Liver (tissue), 9 donors: ENCODE results near the gene SLC39A12. TPM values are rescaled to one million over a fixed set of nuclear protein-coding genes. Genes with fewer than 3 reads are reported as not detected.

Source experiments
- DNase-seq: peaks from one replicate; pipeline ENCODE4 v3.0.0-alpha.2; 2017; ENCODE audit warnings: low spot score
- H3K27ac ChIP-seq, 2 donors: one replicate each; pipeline ENCODE4 v1.7.0; 2013; ENCODE audit warnings: inconsistent platforms in 2 of 2, low read length in 2 of 2, control low read depth in 1 of 2, low read depth in 1 of 2, mild to moderate bottlenecking in 1 of 2
- H3K27me3 ChIP-seq, 4 donors: one replicate each; pipeline versions ENCODE4 v1.6.1 to v1.7.0; 2013; ENCODE audit warnings: low read length in 3 of 4, inconsistent platforms in 1 of 4, mild to moderate bottlenecking in 1 of 4, moderate library complexity in 1 of 4; ENCODE audit not compliant: control insufficient read depth in 4 of 4, insufficient read depth in 4 of 4
- H3K36me3 ChIP-seq, 4 donors: one replicate each; pipeline versions ENCODE4 v1.6.1 to v1.7.0; 2013; ENCODE audit warnings: low read length in 3 of 4, mild to moderate bottlenecking in 3 of 4, low read depth in 1 of 4, moderate library complexity in 1 of 4; ENCODE audit not compliant: control insufficient read depth in 4 of 4, insufficient read depth in 3 of 4
- H3K4me1 ChIP-seq, 4 donors: one replicate each; pipeline versions ENCODE4 v1.6.1 to v1.7.0; 2013; ENCODE audit warnings: low read length in 3 of 4, mild to moderate bottlenecking in 3 of 4, moderate library complexity in 1 of 4; ENCODE audit not compliant: control insufficient read depth in 4 of 4, insufficient read depth in 4 of 4
- H3K4me3 ChIP-seq, 3 donors: one replicate each; pipeline versions ENCODE4 v1.6.1 to v1.7.0; 2013; ENCODE audit warnings: low read length in 3 of 3, control low read depth in 1 of 3, low read depth in 1 of 3, mild to moderate bottlenecking in 1 of 3
- H3K9ac ChIP-seq, 2 donors: one replicate each; pipeline ENCODE4 v1.7.0; 2013; ENCODE audit warnings: low read length in 2 of 2, mild to moderate bottlenecking in 2 of 2, moderate library complexity in 2 of 2, control low read depth in 1 of 2, low read depth in 1 of 2
- H3K9me3 ChIP-seq, 4 donors: one replicate each; pipeline versions ENCODE4 v1.6.1 to v1.7.0; 2013; ENCODE audit warnings: low read length in 3 of 4; ENCODE audit not compliant: control insufficient read depth in 4 of 4
- EGR1 ChIP-seq, 2 donors: IDR thresholded peaks; 2 replicates each; pipeline ENCODE4 v1.6.1; 2016 to 2018; ENCODE audit warnings: antibody characterized with exemption in 2 of 2, low read depth in 2 of 2
- FOXA1 ChIP-seq: IDR thresholded peaks from 2 replicates; pipeline ENCODE4 v1.6.1; 2016; ENCODE audit warnings: antibody characterized with exemption
- FOXA2 ChIP-seq: IDR thresholded peaks from 2 replicates; pipeline ENCODE4 v1.6.1; 2016; ENCODE audit warnings: antibody characterized with exemption
- GABPA ChIP-seq, 2 donors: IDR thresholded peaks in 1 of 2; conservative IDR thresholded peaks in 1 of 2; 2 replicates each; pipeline ENCODE4 v1.6.1; 2016; ENCODE audit warnings: antibody characterized with exemption in 2 of 2, mild to moderate bottlenecking in 1 of 2, moderate library complexity in 1 of 2
- HNF4G ChIP-seq: IDR thresholded peaks from 2 replicates; pipeline ENCODE4 v1.6.1; 2016; ENCODE audit warnings: antibody characterized with exemption
- JUND ChIP-seq, 2 donors: IDR thresholded peaks; 2 replicates each; pipeline ENCODE4 v1.6.1; 2016; ENCODE audit warnings: antibody characterized with exemption in 2 of 2
- NR2F2 ChIP-seq: IDR thresholded peaks from 2 replicates; pipeline ENCODE4 v1.6.1; 2016; ENCODE audit warnings: antibody characterized with exemption
- RAD21 ChIP-seq, 2 donors: IDR thresholded peaks; 2 replicates each; pipeline ENCODE4 v1.6.1; 2016; ENCODE audit warnings: antibody characterized with exemption in 2 of 2, mild to moderate bottlenecking in 2 of 2
- RXRA ChIP-seq, 2 donors: IDR thresholded peaks; 2 replicates each; pipeline ENCODE4 v1.6.1; 2017 to 2018; ENCODE audit warnings: antibody characterized with exemption in 2 of 2, mild to moderate bottlenecking in 1 of 2
- SP1 ChIP-seq: IDR thresholded peaks from 2 replicates; pipeline ENCODE4 v1.6.1; 2018; ENCODE audit warnings: antibody characterized with exemption, mild to moderate bottlenecking
- TAF1 ChIP-seq: conservative IDR thresholded peaks from 2 replicates; pipeline ENCODE4 v1.6.1; 2016; ENCODE audit warnings: antibody characterized with exemption, mild to moderate bottlenecking
- YY1 ChIP-seq: IDR thresholded peaks from 2 replicates; pipeline ENCODE4 v1.6.1; 2016; ENCODE audit warnings: antibody characterized with exemption, mild to moderate bottlenecking
- WGBS: extraction: QIAGEN DNeasy Blood & Tissue Kit; methylation state at CpG from one replicate; pipeline ENCODE4 v1.1.7; 2013; 5-methylcytosine and 5-hydroxymethylcytosine counted together
- polyA plus RNA-seq, 2 donors: library from polyadenylated mRNA; stranded (reverse) in 1 of 2; unstranded in 1 of 2; fragments of 200-250 nt in 1 of 2; fragments of >200 nt in 1 of 2; fragmentation: Nextera tagmentation in 1 of 2; extraction: Ambion mirVana in 1 of 2; gene quantifications; one replicate each; pipeline versions ENCODE4 v1.2.1 to v1.2.3, GENCODE V29; 2013 to 2015
- total RNA-seq, 2 donors: library from RNA; depleted of rRNA; stranded (reverse); fragments of >200 nt; gene quantifications; one replicate each; pipeline ENCODE4 v1.2.3, GENCODE V29; 2014
- TF ChIP-seq, protein P1 (sequence below): IDR thresholded peaks from 2 replicates; pipeline ENCODE4 v1.6.1; 2016; ENCODE audit warnings: antibody characterized with exemption
- TF ChIP-seq, protein P2 (sequence below): IDR thresholded peaks from 2 replicates; pipeline ENCODE4 v1.6.1; 2016; ENCODE audit warnings: antibody characterized with exemption, mild to moderate bottlenecking
- TF ChIP-seq, protein P3 (sequence below): IDR thresholded peaks from 2 replicates; pipeline ENCODE4 v1.6.1; 2016; ENCODE audit warnings: antibody characterized with exemption
- TF ChIP-seq, protein P4 (sequence below): fragments of 150-350 bp; IDR thresholded peaks from 2 replicates; pipeline ENCODE4 v1.5.1; 2017; ENCODE audit warnings: improper control_type of control experiment, low read depth, low read length; ENCODE audit not compliant: missing input control
- TF ChIP-seq, protein P5 (sequence below): IDR thresholded peaks from 2 replicates; pipeline ENCODE4 v1.6.1; 2016; ENCODE audit warnings: antibody characterized with exemption
- donor health status: healthy.
- donor health status: healthy.
- donor health status: healthy.
- donor health status: healthy.
- donor health status: healthy.

The SLC39A12 gene
- total and polyA plus RNA-seq, 4 donors: 0.05 to 0.08 TPM; not detected in 2

DNA sequence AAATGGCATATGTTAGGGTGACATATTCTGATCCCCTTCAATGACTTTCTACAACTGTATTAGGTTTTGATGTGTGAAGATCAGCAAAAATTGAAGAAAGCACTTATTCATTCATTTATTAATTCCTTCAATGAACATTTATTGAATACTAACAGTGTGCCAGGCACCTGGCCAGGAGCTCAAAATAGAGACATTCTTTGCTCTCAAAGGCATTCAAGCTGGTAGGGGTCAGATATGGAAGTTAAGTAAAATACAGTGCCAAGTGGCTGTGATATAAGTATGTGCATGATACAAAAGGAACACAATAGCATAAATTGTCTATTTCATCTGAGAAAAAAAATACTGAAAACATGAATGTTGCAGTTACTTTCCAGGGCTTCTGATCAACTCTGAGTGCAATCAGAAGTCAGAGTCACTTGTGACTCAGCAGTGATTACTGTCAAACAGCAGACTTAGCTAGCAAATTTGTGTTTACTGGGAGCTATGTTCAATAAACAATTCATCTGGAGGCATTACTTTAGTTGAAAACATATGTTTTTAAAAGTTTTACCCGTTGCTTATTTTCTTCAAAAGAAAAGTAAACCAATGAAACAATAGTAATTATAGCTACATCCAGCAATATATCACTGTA, 128.1 kb downstream of the SLC39A12 start:
- Histone ChIP-seq H3K9ac (no peak overlapping the region), H3K36me3 (no peaks in the 10 kb centered on the region), H3K4me3 (no peak overlapping the region), H3K4me1 (no peaks in the 10 kb centered on the region), H3K27me3 (peaks cover 0 to 2% (median 0%) of the 10 kb centered on the region in 4 donors), H3K9me3 (peaks cover 0 to 1% (median 0%) of the 10 kb centered on the region in 4 donors), H3K27ac (no peak overlapping the region)
- TF ChIP-seq RXRA (IDR thresholded peaks at IDR 0.05) (no peak), FOXA2 (no peak), EGR1 (IDR thresholded peaks at IDR 0.05; ENCODE audit: low read depth in 2 of 2) (no peak)
- TF ChIP-seq, protein P1, sequence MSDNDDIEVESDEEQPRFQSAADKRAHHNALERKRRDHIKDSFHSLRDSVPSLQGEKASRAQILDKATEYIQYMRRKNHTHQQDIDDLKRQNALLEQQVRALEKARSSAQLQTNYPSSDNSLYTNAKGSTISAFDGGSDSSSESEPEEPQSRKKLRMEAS: no peak
- TF ChIP-seq, protein P2, sequence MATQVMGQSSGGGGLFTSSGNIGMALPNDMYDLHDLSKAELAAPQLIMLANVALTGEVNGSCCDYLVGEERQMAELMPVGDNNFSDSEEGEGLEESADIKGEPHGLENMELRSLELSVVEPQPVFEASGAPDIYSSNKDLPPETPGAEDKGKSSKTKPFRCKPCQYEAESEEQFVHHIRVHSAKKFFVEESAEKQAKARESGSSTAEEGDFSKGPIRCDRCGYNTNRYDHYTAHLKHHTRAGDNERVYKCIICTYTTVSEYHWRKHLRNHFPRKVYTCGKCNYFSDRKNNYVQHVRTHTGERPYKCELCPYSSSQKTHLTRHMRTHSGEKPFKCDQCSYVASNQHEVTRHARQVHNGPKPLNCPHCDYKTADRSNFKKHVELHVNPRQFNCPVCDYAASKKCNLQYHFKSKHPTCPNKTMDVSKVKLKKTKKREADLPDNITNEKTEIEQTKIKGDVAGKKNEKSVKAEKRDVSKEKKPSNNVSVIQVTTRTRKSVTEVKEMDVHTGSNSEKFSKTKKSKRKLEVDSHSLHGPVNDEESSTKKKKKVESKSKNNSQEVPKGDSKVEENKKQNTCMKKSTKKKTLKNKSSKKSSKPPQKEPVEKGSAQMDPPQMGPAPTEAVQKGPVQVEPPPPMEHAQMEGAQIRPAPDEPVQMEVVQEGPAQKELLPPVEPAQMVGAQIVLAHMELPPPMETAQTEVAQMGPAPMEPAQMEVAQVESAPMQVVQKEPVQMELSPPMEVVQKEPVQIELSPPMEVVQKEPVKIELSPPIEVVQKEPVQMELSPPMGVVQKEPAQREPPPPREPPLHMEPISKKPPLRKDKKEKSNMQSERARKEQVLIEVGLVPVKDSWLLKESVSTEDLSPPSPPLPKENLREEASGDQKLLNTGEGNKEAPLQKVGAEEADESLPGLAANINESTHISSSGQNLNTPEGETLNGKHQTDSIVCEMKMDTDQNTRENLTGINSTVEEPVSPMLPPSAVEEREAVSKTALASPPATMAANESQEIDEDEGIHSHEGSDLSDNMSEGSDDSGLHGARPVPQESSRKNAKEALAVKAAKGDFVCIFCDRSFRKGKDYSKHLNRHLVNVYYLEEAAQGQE: no peak
- WGBS: 79% methylated on average over 1 of the region's 1 CpG
- no peak for DNase-seq

DNA sequence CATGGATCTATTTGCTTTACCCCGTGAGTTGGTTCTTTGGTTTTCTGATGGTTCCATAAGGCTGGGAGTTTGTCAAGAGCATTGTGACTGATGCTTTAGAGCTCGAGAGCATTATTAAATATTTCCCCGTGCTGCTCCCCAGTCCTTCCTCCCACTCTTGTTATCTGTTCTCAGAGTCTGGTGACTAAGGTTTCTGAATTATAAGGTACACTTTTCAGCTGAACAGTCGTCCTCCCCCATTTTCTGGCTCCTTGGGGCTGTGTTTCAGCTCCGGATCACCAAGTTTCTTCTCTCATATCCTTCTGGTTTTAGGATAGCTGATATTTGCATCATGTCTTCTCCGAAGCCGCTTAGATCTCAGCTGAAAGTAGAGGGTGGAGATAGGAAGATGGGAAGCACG, 130.7 kb downstream of the SLC39A12 start:
- H3K36me3 ChIP-seq: no peaks in the 10 kb centered on the region
- no peak overlapping the region for H3K4me3 ChIP-seq
- 75% methylated on average over 8 of the region's 8 CpGs for WGBS
- DNase-seq: no peak
- H3K9ac ChIP-seq: no peak overlapping the region
- peaks cover 0 to 2% (median 0%) of the 10 kb centered on the region in 4 donors for H3K27me3 ChIP-seq
- TF ChIP-seq YY1 (no peak), HNF4G (no peak), RXRA (IDR thresholded peaks at IDR 0.05) (no peak), SP1 (no peak), FOXA1 (no peak), FOXA2 (no peak), JUND (IDR thresholded peaks at IDR 0.05) (no peak), GABPA (IDR thresholded peaks at IDR 0.05 in 1 of 2, conservative IDR thresholded peaks at IDR 0.05 in 1 of 2) (no peak), EGR1 (IDR thresholded peaks at IDR 0.05; ENCODE audit: low read depth in 2 of 2) (no peak), NR2F2 (no peak), TAF1 (no peak), RAD21 (IDR thresholded peaks at IDR 0.05) (no peak)
- TF ChIP-seq, protein P3, sequence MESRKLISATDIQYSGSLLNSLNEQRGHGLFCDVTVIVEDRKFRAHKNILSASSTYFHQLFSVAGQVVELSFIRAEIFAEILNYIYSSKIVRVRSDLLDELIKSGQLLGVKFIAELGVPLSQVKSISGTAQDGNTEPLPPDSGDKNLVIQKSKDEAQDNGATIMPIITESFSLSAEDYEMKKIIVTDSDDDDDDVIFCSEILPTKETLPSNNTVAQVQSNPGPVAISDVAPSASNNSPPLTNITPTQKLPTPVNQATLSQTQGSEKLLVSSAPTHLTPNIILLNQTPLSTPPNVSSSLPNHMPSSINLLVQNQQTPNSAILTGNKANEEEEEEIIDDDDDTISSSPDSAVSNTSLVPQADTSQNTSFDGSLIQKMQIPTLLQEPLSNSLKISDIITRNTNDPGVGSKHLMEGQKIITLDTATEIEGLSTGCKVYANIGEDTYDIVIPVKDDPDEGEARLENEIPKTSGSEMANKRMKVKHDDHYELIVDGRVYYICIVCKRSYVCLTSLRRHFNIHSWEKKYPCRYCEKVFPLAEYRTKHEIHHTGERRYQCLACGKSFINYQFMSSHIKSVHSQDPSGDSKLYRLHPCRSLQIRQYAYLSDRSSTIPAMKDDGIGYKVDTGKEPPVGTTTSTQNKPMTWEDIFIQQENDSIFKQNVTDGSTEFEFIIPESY: no peak
- TF ChIP-seq, protein P1: no peak
- TF ChIP-seq, protein P2: no peak
- TF ChIP-seq, protein P4, sequence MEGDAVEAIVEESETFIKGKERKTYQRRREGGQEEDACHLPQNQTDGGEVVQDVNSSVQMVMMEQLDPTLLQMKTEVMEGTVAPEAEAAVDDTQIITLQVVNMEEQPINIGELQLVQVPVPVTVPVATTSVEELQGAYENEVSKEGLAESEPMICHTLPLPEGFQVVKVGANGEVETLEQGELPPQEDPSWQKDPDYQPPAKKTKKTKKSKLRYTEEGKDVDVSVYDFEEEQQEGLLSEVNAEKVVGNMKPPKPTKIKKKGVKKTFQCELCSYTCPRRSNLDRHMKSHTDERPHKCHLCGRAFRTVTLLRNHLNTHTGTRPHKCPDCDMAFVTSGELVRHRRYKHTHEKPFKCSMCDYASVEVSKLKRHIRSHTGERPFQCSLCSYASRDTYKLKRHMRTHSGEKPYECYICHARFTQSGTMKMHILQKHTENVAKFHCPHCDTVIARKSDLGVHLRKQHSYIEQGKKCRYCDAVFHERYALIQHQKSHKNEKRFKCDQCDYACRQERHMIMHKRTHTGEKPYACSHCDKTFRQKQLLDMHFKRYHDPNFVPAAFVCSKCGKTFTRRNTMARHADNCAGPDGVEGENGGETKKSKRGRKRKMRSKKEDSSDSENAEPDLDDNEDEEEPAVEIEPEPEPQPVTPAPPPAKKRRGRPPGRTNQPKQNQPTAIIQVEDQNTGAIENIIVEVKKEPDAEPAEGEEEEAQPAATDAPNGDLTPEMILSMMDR: no peak
- TF ChIP-seq, protein P5, sequence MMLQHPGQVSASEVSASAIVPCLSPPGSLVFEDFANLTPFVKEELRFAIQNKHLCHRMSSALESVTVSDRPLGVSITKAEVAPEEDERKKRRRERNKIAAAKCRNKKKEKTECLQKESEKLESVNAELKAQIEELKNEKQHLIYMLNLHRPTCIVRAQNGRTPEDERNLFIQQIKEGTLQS: no peak
- H3K9me3 ChIP-seq: no peaks in the 10 kb centered on the region
- no peaks in the 10 kb centered on the region for H3K4me1 ChIP-seq
- H3K27ac ChIP-seq: no peak overlapping the region
